Keratinocyte (primary cell): Measurements from ENCODE around the gene OR52W1. TPM values are rescaled to one million over a fixed set of nuclear protein-coding genes. Genes with fewer than 3 reads are reported as not detected.

ENCODE experiments used
- DNase-seq: peaks from one replicate; pipeline ENCODE4 v3.0.0-alpha.2; 2011; ENCODE audit warnings: low read depth, missing footprints, low spot score
- FAIRE-seq: peaks from 2 replicates; lab custom pipeline; 2011; peaks lifted over from hg19 to GRCh38; lab: Jason Lieb, UNC
- H2AFZ ChIP-seq: 2 replicates; pipeline ENCODE4 v1.6.0; 2012; ENCODE audit warnings: low read length, control low read depth, inconsistent platforms; ENCODE audit not compliant: control insufficient read depth
- H3K27ac ChIP-seq: 2 replicates; pipeline ENCODE4 v1.5.1; 2011; ENCODE audit warnings: low read length; ENCODE audit not compliant: control insufficient read depth, insufficient read depth
- H3K27me3 ChIP-seq: 3 replicates; pipeline ENCODE4 v1.6.0; 2011; ENCODE audit warnings: low read length; ENCODE audit not compliant: control insufficient read depth, insufficient read depth; ENCODE audit errors: extremely low read depth
- H3K36me3 ChIP-seq, 2 experiments: 2 replicates in 1 of 2; 3 replicates in 1 of 2; pipeline ENCODE4 v1.5.1; 2011; ENCODE audit warnings: low read length in 2 of 2, mild to moderate bottlenecking in 1 of 2; ENCODE audit not compliant: control insufficient read depth in 2 of 2, insufficient read depth in 2 of 2; ENCODE audit errors: extremely low read depth in 1 of 2
- H3K4me1 ChIP-seq: 3 replicates; pipeline ENCODE4 v1.5.1; 2011; ENCODE audit warnings: low read length; ENCODE audit not compliant: control insufficient read depth, insufficient read depth; ENCODE audit errors: extremely low read depth
- H3K4me2 ChIP-seq: 3 replicates; pipeline ENCODE4 v1.6.0; 2011; ENCODE audit warnings: low read depth, low read length; ENCODE audit not compliant: control insufficient read depth, insufficient read depth; ENCODE audit errors: extremely low read depth
- H3K4me3 ChIP-seq, 3 experiments: fragments of 200-600 bp in 1 of 3; sonication (generic) in 1 of 3; 2 replicates in 2 of 3; 3 replicates in 1 of 3; pipeline ENCODE4 v1.5.1; 2011 to 2016; ENCODE audit warnings: low read length in 3 of 3, mild to moderate bottlenecking in 3 of 3, control low read depth in 2 of 3, inconsistent platforms in 1 of 3, low read depth in 1 of 3, mixed read lengths in 1 of 3, mixed run types in 1 of 3, moderate library complexity in 1 of 3; ENCODE audit not compliant: control insufficient read depth in 2 of 3, insufficient read depth in 2 of 3; ENCODE audit errors: extremely low read depth in 1 of 3
- H3K79me2 ChIP-seq: 2 replicates; pipeline ENCODE4 v1.6.0; 2012; ENCODE audit warnings: low read length; ENCODE audit not compliant: control insufficient read depth, insufficient read depth
- H3K9ac ChIP-seq: 3 replicates; pipeline ENCODE4 v1.6.0; 2011; ENCODE audit warnings: low read length; ENCODE audit not compliant: control insufficient read depth, insufficient read depth; ENCODE audit errors: extremely low read depth
- H3K9me1 ChIP-seq: 3 replicates; pipeline ENCODE4 v1.6.0; 2011; ENCODE audit warnings: low read length; ENCODE audit not compliant: control insufficient read depth, insufficient read depth; ENCODE audit errors: extremely low read depth
- H3K9me3 ChIP-seq: 2 replicates; pipeline ENCODE4 v1.5.1; 2012; ENCODE audit warnings: low read depth, low read length; ENCODE audit not compliant: control insufficient read depth
- H4K20me1 ChIP-seq: 3 replicates; pipeline ENCODE4 v1.6.0; 2011; ENCODE audit warnings: low read length; ENCODE audit not compliant: control insufficient read depth, insufficient read depth; ENCODE audit errors: extremely low read depth
- CTCF ChIP-seq, 3 experiments: IDR thresholded peaks in 1 of 3; conservative IDR thresholded peaks in 1 of 3; optimal IDR thresholded peaks in 1 of 3; 2 replicates in 2 of 3; 3 replicates in 1 of 3; pipeline versions ENCODE3 to v1.5.1; 2011; ENCODE audit warnings: low read length in 3 of 3, mild to moderate bottlenecking in 3 of 3, moderate library complexity in 2 of 3, control low read depth in 1 of 3, inconsistent platforms in 1 of 3; ENCODE audit not compliant: insufficient read depth in 2 of 3; ENCODE audit errors: extremely low read depth in 1 of 3
- EZH2 ChIP-seq: IDR thresholded peaks from one replicate; pipeline ENCODE4 v1.6.1; 2012; ENCODE audit warnings: inconsistent platforms, mild to moderate bottlenecking, low read length, moderate library complexity
- dilution Hi-C: fragments of 300-500 bp; cut with MboI; formaldehyde crosslinking; loops from one replicate; pipeline ENCODE4 v1.7.0; 2020; ENCODE audit warnings: low sequenced_read_pairs; ENCODE audit not compliant: extremely low pct_ligation_motif_present
- polyA plus RNA-seq, 5 experiments: library from polyadenylated mRNA; depleted of rRNA in 3 of 5; stranded (reverse) in 3 of 5; stranded (forward) in 1 of 5; unstranded in 1 of 5; fragments of >200 nt; gene quantifications; 1 replicate in 1 of 5; 2 replicates in 3 of 5; 3 replicates in 1 of 5; pipeline versions ENCODE4 v1.2.1 to v1.2.3, GENCODE V29; 2011 to 2012; ENCODE audit warnings: missing spikeins in 2 of 5, low read depth in 1 of 5, low replicate concordance in 1 of 5

The OR52W1 gene
- polyA plus RNA-seq, 1 donor (not counting 4 experiments of a cell fraction or from before 2014, with no cell fraction given) = not detected

GRCh38 chr11:6216501-6216900, 17.5 kb downstream of the OR52W1 start:
- Histone ChIP-seq H3K9ac (no peak overlapping the region), H3K36me3 (peaks cover 23 to 28% of the 10 kb centered on the region in 2 experiments), H3K27ac (no peak overlapping the region), H4K20me1 (no peaks in the 10 kb centered on the region), H3K4me1 (peaks cover 18% of the 10 kb centered on the region), H3K79me2 (peaks cover 3% of the 10 kb centered on the region), H3K4me2 (no peak overlapping the region), H3K9me1 (no peaks in the 10 kb centered on the region), H3K27me3 (no peaks in the 10 kb centered on the region), H3K4me3 (no peak overlapping the region), H2AFZ (no peak overlapping the region), H3K9me3 (no peaks in the 10 kb centered on the region)
- TF ChIP-seq CTCF (optimal IDR thresholded peaks at IDR 0.05 in 1 of 3, IDR thresholded peaks at IDR 0.05 in 1 of 3, conservative IDR thresholded peaks at IDR 0.05 in 1 of 3; ENCODE audit: extremely low read depth in 1 of 3, insufficient read depth in 2 of 3, low read length in 3 of 3) = no peak
- no peak for TF ChIP-seq EZH2
- FAIRE-seq = no peak
- dilution Hi-C loops = no loop called here
- DNase-seq = no peak

GRCh38 chr11:6217722-6218121, 18.7 kb downstream of the OR52W1 start:
- Histone ChIP-seq H3K4me1 (peaks cover 18% of the 10 kb centered on the region), H3K9me1 (no peaks in the 10 kb centered on the region), H4K20me1 (no peaks in the 10 kb centered on the region), H3K4me2 (no peak overlapping the region), H3K4me3 (no peak overlapping the region), H2AFZ (no peak overlapping the region), H3K79me2 (peaks cover 3% of the 10 kb centered on the region), H3K27me3 (no peaks in the 10 kb centered on the region), H3K9ac (no peak overlapping the region), H3K27ac (no peak overlapping the region), H3K36me3 (peaks cover 28% of the 10 kb centered on the region in 2 experiments), H3K9me3 (no peaks in the 10 kb centered on the region)
- no peak for FAIRE-seq
- TF ChIP-seq EZH2 = no peak
- TF ChIP-seq CTCF (optimal IDR thresholded peaks at IDR 0.05 in 1 of 3, IDR thresholded peaks at IDR 0.05 in 1 of 3, conservative IDR thresholded peaks at IDR 0.05 in 1 of 3; ENCODE audit: extremely low read depth in 1 of 3, insufficient read depth in 2 of 3, low read length in 3 of 3) = no peak
- no peak for DNase-seq
- dilution Hi-C loops = no loop called here
